Measurements from ENCODE around the gene B4GALT7.
"Not testable (repeated sequence)": the region's sequence is repeated elsewhere in the genome, so short reads cannot be mapped to it uniquely, and the experiment has no call there.

The B4GALT7 gene

GRCh38 chr5:177610131-177610769 lies 10.3 kb downstream of the B4GALT7 start:
- DNase-seq, result no peak

DNA sequence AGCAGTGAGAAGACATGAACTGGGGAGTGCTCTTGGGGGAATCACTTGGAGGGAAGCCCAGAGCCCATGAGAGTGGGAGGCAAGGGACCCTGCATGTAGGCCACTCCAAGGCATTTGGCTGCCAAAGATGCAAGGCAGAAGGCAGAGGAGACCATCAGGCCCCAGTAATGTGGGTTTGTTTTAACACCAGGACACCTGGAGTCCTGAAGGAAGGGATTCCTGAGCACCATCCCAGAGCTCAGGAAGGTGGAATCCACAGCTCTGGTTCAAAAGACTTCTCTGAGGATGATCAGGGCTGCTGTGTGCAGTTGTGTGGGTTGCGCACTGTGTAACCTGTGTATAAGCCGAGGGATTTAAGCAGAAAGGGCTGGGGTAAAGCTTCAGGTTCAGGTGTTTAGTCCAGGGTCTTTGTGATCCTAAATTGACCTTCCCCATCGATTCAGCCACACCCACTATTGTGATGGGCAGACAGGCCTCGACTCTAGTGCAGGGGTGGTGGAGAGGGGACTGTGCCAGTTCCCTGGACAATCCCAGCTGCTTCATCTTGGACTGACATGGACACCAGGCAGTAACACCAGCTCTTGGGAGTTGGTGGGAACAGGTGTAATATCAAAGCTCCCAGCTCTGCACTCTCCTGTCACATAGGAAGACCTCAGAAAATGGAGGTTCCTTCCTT lies 11.0 kb downstream of the B4GALT7 start:
- DNase-seq, result no peak

DNA sequence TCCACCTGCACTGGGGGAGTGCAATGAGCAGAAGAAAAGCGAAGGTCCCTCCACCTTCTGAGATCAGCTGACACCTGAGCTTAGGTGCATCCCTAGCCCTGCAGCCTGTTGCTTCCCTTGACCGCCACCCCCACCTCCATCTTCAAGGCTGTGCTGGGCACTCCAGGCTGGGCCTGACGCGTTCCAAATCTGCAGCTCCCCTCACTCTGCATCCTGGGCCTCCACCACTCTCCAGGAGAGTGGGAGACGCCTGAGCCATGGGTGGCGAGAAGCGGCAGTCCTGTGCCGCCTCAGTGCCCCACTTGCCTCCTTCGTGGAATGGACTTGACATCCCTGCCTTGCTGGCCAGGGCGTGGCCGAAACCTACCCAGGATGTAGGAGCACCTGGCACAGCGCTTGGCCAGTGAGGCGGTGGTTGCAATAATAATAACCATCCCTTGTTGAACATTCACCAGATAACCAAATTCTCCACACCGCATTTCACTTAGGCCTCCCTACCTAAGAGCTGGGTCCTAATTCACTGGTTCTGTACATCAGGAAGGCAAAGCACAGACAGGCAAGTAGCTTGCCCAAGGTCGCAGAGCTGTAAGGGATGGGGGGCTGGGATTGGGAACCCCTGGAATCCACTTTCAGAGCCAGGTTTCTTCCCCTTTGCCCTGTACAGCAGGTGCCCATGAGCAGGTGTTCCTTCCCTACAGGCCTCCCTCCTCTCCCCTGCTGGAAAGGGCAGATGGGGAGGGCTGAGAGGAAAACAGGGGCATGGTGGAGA lies 11.7 kb downstream of the B4GALT7 start:
- DNase-seq, result no peak

DNA sequence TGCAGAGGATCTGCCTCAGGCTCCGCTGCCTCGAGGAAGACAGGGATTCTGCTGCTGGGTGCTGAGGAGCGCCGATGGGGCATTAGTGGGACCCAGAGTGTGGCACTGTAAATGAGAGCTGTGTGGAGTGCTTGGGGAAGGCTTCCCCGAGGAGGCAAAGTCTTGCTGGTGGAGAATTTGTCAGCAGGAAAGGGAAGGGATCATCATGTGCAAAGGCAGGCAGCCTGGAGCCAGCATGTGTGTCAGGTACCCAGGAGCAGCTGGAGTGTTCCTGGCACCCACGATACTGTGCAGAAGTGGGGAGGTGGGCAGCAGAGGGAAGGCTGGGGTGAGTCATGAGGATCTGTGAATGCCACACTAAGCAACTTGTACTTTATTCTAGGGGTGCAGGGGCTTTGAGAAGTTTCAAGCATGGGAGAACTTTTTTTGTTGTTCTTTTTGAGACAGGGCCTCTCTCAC lies 12.3 kb downstream of the B4GALT7 start:
- no peak for DNase-seq

GRCh38 chr5:177620560-177620959 lies 20.6 kb downstream of the B4GALT7 start:
- no peak for DNase-seq

GRCh38 chr5:177624172-177624571 lies 24.2 kb downstream of the B4GALT7 start:
- DNase-seq, result not testable (repeated sequence)

DNA sequence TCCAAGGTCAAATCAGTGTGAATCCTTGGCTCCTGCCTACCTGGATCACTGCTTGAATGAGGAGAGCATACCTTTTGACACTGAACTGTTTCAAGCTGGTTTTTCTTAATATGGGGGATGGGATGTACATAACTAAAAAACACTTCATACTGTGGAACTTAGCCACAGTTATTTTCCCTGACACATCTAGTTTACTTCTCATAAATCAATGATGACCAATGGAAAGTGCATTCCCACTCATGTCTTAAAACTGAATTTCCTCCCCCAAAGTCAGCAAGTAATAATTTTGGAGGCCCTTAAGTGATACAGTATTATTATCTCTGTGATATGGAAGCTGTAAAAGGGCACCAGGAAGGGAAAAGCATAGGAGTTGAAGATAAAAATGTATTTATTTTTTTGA lies 30.3 kb downstream of the B4GALT7 start:
- not testable (repeated sequence) for DNase-seq

GRCh38 chr5:177634912-177635311 lies 35.0 kb downstream of the B4GALT7 start:
- DNase-seq, result not testable (repeated sequence)

DNA sequence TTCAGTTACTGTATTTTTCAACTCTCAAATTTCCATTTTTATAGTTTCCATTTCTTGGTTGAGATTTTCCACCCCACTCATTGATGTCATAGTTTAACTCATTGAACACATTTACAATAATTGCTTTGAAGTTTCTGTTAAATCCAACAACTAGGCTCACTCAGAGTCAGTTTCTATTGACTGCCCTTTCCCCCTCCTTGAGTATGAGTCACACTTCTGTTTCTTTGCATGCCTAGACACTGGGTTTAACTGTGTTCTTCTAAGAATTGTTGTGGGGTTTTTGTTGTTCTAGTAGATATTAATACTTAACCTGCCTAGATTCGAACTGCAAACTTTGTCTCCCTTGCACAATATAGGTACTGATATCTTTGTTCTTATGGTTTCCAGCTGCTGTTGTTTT lies 45.5 kb downstream of the B4GALT7 start:
- DNase-seq, result not testable (repeated sequence)

DNA sequence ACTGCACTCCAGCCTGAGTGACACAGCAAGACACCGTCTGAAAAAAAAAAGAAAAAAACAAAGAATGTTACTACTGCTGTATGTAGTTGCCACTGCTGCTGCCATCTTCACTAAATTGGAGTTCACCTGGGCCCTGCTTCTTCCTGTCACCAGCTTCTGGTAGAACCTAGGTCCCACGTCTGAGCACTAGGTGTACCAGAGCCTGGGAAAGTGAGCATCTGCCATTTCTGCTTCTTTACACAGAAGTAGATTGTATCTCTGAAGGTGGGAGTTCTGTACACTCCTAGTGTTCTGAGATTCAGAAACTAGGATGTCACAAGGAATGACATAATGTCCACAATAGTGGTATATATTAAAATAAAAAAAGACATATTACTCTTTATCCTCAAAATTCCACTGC lies 51.3 kb downstream of the B4GALT7 start:
- DNase-seq, result not testable (repeated sequence)

DNA sequence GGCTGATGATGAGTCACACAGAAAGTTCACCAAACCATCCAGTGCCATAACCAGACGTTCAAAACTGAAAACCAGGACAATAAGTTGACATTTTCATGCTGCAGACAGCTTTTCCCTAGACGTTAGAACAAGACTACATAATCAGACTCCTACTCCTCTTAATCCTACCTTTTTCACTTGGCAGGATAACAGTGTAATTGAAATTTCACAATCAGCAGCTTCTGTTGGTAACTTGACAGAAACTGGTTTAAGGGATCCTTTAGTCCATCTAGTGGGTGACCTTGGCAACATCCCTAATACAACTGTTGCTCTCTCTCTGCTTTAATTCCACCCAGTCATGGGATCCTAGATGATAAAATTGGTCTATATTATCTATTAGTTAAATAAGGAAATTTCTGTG lies 57.9 kb downstream of the B4GALT7 start:
- DNase-seq, result not testable (repeated sequence)

GRCh38 chr5:177658542-177658941 lies 58.6 kb downstream of the B4GALT7 start:
- DNase-seq, result not testable (repeated sequence)
